ENCODE results near the gene GMNN. TPM values are rescaled to one million over a fixed set of nuclear protein-coding genes. Genes with fewer than 3 reads are reported as not detected.

Gene GMNN
- polyA plus RNA-seq, 1 donor (not counting 4 experiments of a cell fraction or from before 2014, with no cell fraction given) = 28.4 TPM

DNA sequence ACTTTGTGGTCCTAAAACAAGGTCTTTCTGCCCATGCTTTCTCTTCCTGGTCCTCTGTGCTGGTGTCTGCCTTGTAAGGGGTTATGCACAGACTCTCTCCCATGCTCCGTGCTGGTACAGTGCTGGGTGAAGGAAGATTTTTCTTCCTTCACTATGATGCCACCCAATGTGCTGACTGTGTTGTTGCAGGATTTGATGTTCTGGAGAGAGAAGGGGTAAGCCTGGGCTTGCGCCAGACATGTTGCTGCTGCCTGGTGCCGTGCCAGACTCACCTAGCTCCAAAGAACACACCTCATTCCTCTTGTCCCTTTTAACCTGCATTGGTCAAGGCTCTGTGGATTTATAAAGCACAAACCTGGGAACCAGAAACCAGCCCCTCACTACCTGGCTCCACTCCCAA is 52.4 kb downstream of the GMNN start:
- H4K20me1 ChIP-seq (ENCODE audit: control insufficient read depth, extremely low read depth, insufficient read depth, low read length) = no peaks in the 10 kb centered on the region
- H3K27me3 ChIP-seq (ENCODE audit: control insufficient read depth, extremely low read depth, insufficient read depth, low read length) = no peaks in the 10 kb centered on the region
- H3K9ac ChIP-seq (ENCODE audit: control insufficient read depth, extremely low read depth, insufficient read depth, low read length) = no peak overlapping the region
- no peaks in the 10 kb centered on the region for H3K79me2 ChIP-seq (ENCODE audit: control insufficient read depth, insufficient read depth, low read length)
- no peak for TF ChIP-seq EZH2 (IDR thresholded peaks at IDR 0.05; ENCODE audit: low read length)
- TF ChIP-seq, protein P1, sequence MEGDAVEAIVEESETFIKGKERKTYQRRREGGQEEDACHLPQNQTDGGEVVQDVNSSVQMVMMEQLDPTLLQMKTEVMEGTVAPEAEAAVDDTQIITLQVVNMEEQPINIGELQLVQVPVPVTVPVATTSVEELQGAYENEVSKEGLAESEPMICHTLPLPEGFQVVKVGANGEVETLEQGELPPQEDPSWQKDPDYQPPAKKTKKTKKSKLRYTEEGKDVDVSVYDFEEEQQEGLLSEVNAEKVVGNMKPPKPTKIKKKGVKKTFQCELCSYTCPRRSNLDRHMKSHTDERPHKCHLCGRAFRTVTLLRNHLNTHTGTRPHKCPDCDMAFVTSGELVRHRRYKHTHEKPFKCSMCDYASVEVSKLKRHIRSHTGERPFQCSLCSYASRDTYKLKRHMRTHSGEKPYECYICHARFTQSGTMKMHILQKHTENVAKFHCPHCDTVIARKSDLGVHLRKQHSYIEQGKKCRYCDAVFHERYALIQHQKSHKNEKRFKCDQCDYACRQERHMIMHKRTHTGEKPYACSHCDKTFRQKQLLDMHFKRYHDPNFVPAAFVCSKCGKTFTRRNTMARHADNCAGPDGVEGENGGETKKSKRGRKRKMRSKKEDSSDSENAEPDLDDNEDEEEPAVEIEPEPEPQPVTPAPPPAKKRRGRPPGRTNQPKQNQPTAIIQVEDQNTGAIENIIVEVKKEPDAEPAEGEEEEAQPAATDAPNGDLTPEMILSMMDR (optimal IDR thresholded peaks at IDR 0.05 in 1 of 3, IDR thresholded peaks at IDR 0.05 in 1 of 3, conservative IDR thresholded peaks at IDR 0.05 in 1 of 3; ENCODE audit: extremely low read depth in 1 of 3, insufficient read depth in 2 of 3, low read length in 3 of 3) = peak; percentile 25 to 76 (median 30)
- H3K9me3 ChIP-seq (ENCODE audit: control insufficient read depth, low read depth, low read length) = no peaks in the 10 kb centered on the region
- no peak overlapping the region for H3K27ac ChIP-seq (ENCODE audit: control insufficient read depth, insufficient read depth, low read length)
- peak overlapping the region; percentile 8 for H2AFZ ChIP-seq (ENCODE audit: control insufficient read depth, low read length)
- dilution Hi-C loops (cut with MboI; ENCODE audit: extremely low pct_ligation_motif_present, low sequenced_read_pairs) = no loop called here
- H3K4me2 ChIP-seq (ENCODE audit: control insufficient read depth, extremely low read depth, insufficient read depth, low read depth, low read length) = peak overlapping the region; percentile 22
- no peaks in the 10 kb centered on the region for H3K36me3 ChIP-seq (ENCODE audit: control insufficient read depth in 2 of 2, extremely low read depth in 1 of 2, insufficient read depth in 2 of 2, low read length in 2 of 2)
- peak; percentile 9 for DNase-seq (ENCODE audit: low read depth, low spot score)
- peaks cover 10% of the 10 kb centered on the region for H3K4me1 ChIP-seq (ENCODE audit: control insufficient read depth, extremely low read depth, insufficient read depth, low read length)
- H3K9me1 ChIP-seq (ENCODE audit: control insufficient read depth, extremely low read depth, insufficient read depth, low read length) = no peaks in the 10 kb centered on the region
- FAIRE-seq = peak; percentile 81
- H3K4me3 ChIP-seq (ENCODE audit: control insufficient read depth in 2 of 3, extremely low read depth in 1 of 3, insufficient read depth in 2 of 3, low read depth in 1 of 3, low read length in 3 of 3) = no peak overlapping the region

DNA sequence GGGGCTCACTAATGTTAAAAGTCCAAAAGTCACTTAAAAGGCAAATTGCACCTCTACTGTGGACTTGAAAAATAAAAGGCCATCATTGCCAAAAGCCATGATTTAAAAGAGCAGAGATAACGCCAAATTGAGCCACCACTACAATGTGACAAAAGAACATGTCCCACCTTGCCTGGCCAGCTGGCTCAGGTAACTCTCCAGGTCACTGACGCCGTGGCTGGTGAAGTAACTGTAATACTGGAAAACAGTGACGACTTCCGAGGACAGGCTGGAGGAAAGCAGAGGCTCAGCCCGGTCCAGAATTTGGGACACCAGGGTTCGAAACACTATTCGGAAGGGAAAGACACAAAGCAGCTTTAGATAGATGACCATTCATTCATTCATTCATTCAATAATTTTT is 53.2 kb downstream of the GMNN start:
- Histone ChIP-seq H2AFZ (ENCODE audit: control insufficient read depth, low read length) (no peak overlapping the region), H3K4me3 (ENCODE audit: control insufficient read depth in 2 of 3, extremely low read depth in 1 of 3, insufficient read depth in 2 of 3, low read depth in 1 of 3, low read length in 3 of 3) (no peak overlapping the region), H3K79me2 (ENCODE audit: control insufficient read depth, insufficient read depth, low read length) (no peaks in the 10 kb centered on the region), H3K4me1 (ENCODE audit: control insufficient read depth, extremely low read depth, insufficient read depth, low read length) (peaks cover 10% of the 10 kb centered on the region), H3K9ac (ENCODE audit: control insufficient read depth, extremely low read depth, insufficient read depth, low read length) (no peak overlapping the region), H3K9me3 (ENCODE audit: control insufficient read depth, low read depth, low read length) (no peaks in the 10 kb centered on the region), H3K36me3 (ENCODE audit: control insufficient read depth in 2 of 2, extremely low read depth in 1 of 2, insufficient read depth in 2 of 2, low read length in 2 of 2) (no peaks in the 10 kb centered on the region), H3K9me1 (ENCODE audit: control insufficient read depth, extremely low read depth, insufficient read depth, low read length) (no peaks in the 10 kb centered on the region), H3K4me2 (ENCODE audit: control insufficient read depth, extremely low read depth, insufficient read depth, low read depth, low read length) (no peak overlapping the region), H3K27ac (ENCODE audit: control insufficient read depth, insufficient read depth, low read length) (no peak overlapping the region), H4K20me1 (ENCODE audit: control insufficient read depth, extremely low read depth, insufficient read depth, low read length) (no peaks in the 10 kb centered on the region), H3K27me3 (ENCODE audit: control insufficient read depth, extremely low read depth, insufficient read depth, low read length) (no peaks in the 10 kb centered on the region)
- dilution Hi-C loops (cut with MboI; ENCODE audit: extremely low pct_ligation_motif_present, low sequenced_read_pairs) = no loop called here
- DNase-seq (ENCODE audit: low read depth, low spot score) (no peak), FAIRE-seq (no peak)
- no peak for TF ChIP-seq EZH2 (IDR thresholded peaks at IDR 0.05; ENCODE audit: low read length)
- TF ChIP-seq, protein P1 (optimal IDR thresholded peaks at IDR 0.05 in 1 of 3, IDR thresholded peaks at IDR 0.05 in 1 of 3, conservative IDR thresholded peaks at IDR 0.05 in 1 of 3; ENCODE audit: extremely low read depth in 1 of 3, insufficient read depth in 2 of 3, low read length in 3 of 3) = no peak

Data from keratinocyte (primary cell).